Activated CD8-positive, alpha-beta memory T cell treated with anti-CD3 and anti-CD28 coated beads for 4 hours (primary cell): Measurements from ENCODE around the gene SLC18A3.
A peak's percentile ranks its signal among the peaks of the same experiment; 100 is the strongest.

Experiments
- DNase-seq, 2 donors: peaks; one replicate each; pipeline ENCODE4 v3.0.0-alpha.2; 2020; ENCODE audit warnings: low read depth in 2 of 2

SLC18A3 gene

GRCh38 chr10:49610114-49610457 lies at the start of gene SLC18A3:
TSS of gene SLC18A3 (plus strand) at chr10:49610310. CDS start at chr10:49610741, 431 bp downstream.
- DNase-seq = no peak

DNA sequence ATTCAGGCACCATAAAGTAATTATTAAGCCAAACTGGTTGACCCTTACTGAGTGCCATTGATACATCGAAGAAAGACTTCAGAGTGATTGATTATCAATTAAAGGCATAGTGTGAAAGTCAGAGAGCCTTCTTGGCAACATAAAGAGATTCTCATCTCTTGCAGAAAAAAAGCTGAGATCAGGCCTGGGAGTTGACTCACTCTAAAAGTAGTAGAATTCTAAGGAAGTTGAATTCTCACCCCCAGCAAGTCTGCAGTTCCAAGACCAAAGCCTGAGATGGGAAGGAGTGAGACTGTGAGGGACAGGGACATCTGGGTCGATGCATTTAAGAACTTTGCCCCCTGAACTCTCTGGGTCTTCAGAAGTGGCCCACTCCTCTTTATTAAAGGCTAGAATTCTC lies 49.6 kb upstream of the SLC18A3 start:
- DNase-seq = no peak

DNA sequence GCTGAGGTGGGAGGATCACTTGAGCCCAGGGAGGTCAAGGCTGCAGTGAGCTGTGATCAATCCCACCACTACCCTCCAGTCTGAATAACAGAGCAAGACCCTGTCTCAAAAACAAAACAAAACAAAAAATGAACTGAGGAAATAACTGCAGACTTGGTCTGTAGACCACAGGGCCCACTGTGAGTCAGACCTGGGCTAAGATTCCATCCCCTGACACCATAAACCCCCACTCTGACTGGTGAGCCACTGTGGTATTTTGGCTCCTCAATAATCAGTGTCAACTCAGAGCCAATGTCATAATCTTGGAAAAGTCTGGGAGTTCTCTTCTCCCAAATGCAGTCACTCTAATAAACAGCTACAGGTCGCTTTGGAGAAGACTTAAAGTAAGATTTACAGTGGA lies 47.2 kb upstream of the SLC18A3 start:
- DNase-seq = no peak

- DNase-seq = no peak
Observed at GRCh38 chr10:49564461-49565009, 45.6 kb upstream of the SLC18A3 start.

DNA sequence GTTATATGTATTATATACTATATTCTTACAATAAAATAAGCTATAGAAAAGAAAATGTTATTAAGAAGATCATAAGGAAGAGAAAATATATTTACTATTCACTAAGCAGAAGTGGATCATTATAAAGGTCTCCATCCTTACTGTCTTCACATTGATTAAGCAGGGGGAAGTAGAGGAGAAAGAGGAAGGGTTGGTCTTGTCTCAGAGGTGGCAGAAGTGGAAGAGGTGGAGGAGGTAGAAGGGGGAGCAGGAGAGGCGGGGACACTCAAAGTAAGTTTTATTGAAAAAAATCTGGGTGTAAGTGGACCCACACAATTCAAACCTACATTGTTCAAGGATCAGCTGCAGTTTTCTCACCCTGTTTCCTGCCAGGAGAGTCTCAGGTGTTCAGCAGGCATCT lies 42.3 kb upstream of the SLC18A3 start:
- DNase-seq = no peak

- DNase-seq = no peak
Observed at GRCh38 chr10:49568235-49568634, 41.9 kb upstream of the SLC18A3 start.

- DNase-seq = no peak
Observed at GRCh38 chr10:49569031-49569631, 41.0 kb upstream of the SLC18A3 start.

- DNase-seq = no peak
Observed at GRCh38 chr10:49571388-49571787, 38.7 kb upstream of the SLC18A3 start.

- no peak for DNase-seq
Observed at GRCh38 chr10:49572594-49573114, 37.5 kb upstream of the SLC18A3 start.

GRCh38 chr10:49575489-49576072 lies 34.5 kb upstream of the SLC18A3 start:
- DNase-seq = no peak

DNA sequence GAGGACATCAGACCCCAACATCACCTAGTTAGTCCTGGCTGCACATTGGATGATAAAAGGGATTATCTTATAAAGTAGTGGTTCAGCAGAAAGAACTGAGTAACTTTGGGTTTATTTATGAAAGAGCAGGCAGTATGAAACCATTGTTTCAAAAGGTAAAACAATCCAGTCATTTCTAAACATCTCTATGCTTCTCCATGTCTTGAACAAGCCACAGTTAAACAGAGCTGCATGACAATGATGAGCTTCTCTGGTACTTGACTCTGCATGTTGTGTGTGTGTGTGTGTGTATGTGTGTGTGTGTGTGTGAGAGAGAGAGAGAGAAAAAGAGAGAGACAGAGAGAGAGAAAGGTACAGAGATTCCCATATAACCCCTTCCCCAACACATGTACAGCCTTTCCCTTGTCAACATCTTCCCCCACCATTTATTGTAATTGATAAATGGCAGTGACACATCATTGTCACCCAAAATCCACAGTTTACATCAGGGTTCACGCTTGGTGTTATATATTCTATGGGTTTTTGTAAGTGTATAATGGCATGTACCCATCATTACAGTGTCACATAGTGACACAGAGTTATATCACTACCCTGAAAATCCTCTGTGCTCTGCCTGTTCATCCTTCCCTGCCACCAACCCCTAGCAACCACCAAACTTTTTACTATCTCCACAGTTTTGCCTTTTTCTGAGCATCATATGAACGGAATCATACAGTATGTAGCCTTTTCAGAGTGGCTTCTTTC lies 32.8 kb upstream of the SLC18A3 start:
- DNase-seq = no peak

GRCh38 chr10:49578392-49578791 lies 31.7 kb upstream of the SLC18A3 start:
- DNase-seq = no peak

GRCh38 chr10:49579621-49580020 lies 30.5 kb upstream of the SLC18A3 start:
- DNase-seq = no peak

DNA sequence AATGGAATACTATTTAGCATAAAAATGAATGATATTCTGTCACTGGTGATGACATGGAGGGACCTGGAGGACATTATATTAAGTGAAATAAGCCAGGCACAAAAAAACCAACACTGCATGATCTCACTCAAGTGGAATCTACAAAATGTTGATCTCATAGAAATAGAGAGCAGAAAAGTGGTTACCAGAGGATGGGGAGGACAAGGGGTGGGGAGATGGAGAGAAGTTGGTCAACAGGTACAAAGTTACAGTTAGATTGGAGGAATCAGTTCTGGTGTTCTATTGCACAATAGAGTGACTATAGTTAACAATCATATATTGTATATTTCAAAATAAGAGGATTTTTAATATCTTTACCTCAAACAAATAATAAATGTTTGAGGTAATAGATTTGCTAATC lies 24.7 kb upstream of the SLC18A3 start:
- DNase-seq = no peak

DNA sequence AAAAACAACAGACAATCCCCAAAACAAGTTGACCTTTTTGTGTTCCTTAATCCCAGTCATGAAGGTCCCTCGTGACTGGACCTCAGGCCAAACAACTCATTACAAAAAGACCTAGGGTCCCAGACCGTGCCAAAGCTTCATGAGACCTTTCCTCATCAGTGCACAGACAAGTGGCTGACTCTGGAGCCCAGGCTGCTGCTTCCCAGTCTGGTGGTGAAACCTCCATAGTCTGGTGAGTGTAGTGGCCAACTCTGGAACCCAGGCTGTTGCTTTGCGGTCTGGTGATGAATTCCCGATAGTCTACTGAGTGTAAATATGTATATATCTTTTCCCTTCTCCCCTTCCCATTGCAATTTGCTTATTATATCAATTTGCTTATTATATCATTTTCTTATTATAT lies 22.1 kb upstream of the SLC18A3 start:
- DNase-seq = no peak

- DNase-seq = peak; percentile 12 to 22
Observed at GRCh38 chr10:49592726-49593563, 17.2 kb upstream of the SLC18A3 start.

GRCh38 chr10:49593564-49593875 lies 16.6 kb upstream of the SLC18A3 start:
- DNase-seq = no peak

- no peak for DNase-seq
Observed at GRCh38 chr10:49593998-49594397, 16.1 kb upstream of the SLC18A3 start.

- DNase-seq = no peak
Observed at GRCh38 chr10:49594594-49594993, 15.5 kb upstream of the SLC18A3 start.

GRCh38 chr10:49595003-49595712 lies 15.0 kb upstream of the SLC18A3 start:
- no peak for DNase-seq

GRCh38 chr10:49595713-49596492 lies 14.2 kb upstream of the SLC18A3 start:
- no peak for DNase-seq
